GM12892 (cell line): ENCODE results near the gene FAAP20.

ENCODE experiments used
- DNase-seq: peaks from one replicate; pipeline ENCODE4 v3.0.0; 2011; ENCODE audit not compliant: insufficient read length
- FAIRE-seq: peaks from 2 replicates; lab custom pipeline; 2011; peaks lifted over from hg19 to GRCh38; lab: Jason Lieb, UNC
- POLR2A ChIP-seq: IDR thresholded peaks from 2 replicates; pipeline ENCODE4 v1.6.1; 2011; ENCODE audit warnings: low read depth, low read length, control low read depth
- POLR2AphosphoS5 ChIP-seq: IDR thresholded peaks from 2 replicates; pipeline ENCODE4 v1.6.1; 2011; ENCODE audit warnings: low read depth, low read length, control low read depth
- TAF1 ChIP-seq: IDR thresholded peaks from 2 replicates; pipeline ENCODE4 v1.6.1; 2011; ENCODE audit warnings: low read depth, mild to moderate bottlenecking, control low read depth, low read length, borderline replicate concordance

FAAP20 gene

GRCh38 chr1:2197707-2198165 is 3.2 kb upstream of the FAAP20 start:
- TF ChIP-seq POLR2A (no peak), POLR2AphosphoS5 (no peak), TAF1 (no peak)
- DNase-seq (no peak), FAIRE-seq (no peak)

- TF ChIP-seq POLR2A (no peak), TAF1 (no peak), POLR2AphosphoS5 (no peak)
- no peak for DNase-seq
- no peak for FAIRE-seq
Measured at GRCh38 chr1:2196901-2197638, 2.5 kb upstream of the FAAP20 start.

- DNase-seq (no peak), FAIRE-seq (no peak)
- TF ChIP-seq TAF1 (no peak), POLR2A (no peak), POLR2AphosphoS5 (no peak)
Measured at GRCh38 chr1:2195785-2196184, 1.2 kb upstream of the FAAP20 start.

DNA sequence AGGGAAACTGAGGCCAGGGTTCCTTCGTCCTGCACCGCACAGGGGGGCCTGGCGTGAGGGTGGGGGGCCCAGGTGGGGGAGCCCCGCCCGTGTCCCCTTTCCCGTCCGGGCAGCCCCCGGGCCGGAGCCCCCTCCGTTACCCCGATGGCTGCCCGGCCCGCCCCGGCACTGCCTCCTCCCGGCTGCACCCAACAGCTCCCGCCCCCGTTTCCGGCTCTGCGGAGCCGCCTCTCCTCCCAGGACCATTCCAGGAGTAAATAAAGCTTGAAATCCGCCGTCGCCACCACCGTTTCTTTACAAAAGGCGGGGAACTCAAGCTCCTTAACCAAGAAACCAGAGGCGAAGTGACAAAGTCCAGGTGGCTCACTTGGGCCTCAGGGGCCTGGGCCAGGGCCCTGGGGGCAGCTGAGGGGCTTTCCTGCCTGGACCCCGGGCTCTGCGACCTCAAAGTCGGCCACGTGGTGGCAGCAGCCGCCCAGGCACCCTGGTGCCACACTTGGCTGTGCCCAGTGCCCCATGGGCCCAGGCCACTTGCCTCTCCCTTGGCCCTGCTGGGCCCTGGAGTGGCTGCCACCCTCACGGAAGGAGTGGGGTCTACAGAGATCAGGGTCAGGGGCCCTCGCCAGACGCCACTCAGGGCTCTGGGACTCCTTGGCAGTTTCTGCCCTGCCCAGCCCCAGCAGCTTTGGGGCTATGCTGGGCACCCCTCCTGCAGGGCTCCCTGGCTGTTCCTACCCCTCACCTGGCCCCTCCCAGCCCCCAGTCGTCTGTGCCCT is 514 bp upstream of the FAAP20 start:
- FAIRE-seq = peak; percentile 77
- DNase-seq = peak; percentile 98
- TF ChIP-seq POLR2AphosphoS5 (no peak), TAF1 (no peak), POLR2A (no peak)

- FAIRE-seq (no peak), DNase-seq (no peak)
Measured at GRCh38 chr1:2193514-2194281, 874 bp downstream of the FAAP20 start.

DNA sequence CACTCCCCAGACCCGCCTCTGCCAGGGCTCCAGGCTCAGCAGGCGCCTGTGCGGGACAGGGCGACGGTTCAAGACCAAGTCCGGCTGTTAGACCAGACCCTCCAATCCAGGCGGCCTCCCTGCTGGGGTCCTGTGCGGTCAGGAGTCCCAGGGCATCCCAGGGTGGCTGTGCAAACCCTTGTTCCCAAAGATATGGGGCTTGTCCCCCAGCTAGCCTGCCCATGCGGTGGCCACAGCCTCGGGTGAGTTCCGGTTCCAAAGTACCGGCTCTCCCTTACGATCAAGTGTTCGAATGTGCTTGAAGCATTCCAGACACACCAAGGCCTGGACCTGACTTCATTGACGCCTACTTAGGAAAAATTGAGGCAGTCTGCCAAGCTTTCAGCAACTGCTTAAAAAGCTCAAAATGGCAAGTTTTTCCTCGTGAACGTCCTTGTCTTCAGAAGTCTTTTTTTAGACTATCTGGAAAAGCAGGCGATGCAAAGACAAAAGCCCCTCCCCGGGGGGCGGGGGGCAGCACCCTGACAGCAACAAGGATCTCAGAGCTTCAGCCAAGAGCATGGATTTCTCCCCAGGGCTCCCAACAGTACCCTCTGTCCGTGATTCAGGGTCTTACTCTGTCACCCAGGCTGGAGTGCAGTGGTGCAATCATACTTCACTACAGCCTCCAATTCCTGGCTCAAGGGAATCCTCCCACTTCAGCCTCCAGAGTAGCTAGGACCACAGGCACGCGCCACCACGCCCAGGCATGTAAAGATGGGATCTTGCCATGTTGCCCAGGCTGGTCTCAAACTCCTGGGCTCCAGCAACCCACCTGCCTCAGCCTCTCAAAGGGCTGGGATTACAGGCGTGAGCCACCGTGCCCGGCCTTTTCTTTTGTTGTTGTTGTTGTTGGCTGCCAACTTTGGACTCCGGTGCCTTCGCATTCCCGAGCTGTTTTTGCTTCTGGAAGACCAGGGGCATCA is 2.3 kb downstream of the FAAP20 start:
- FAIRE-seq = no peak
- TF ChIP-seq POLR2AphosphoS5 (no peak), TAF1 (no peak), POLR2A (no peak)

More at GRCh38 chr1:2193514-2194281, 874 bp downstream of the FAAP20 start:
- TF ChIP-seq TAF1 (no peak), POLR2A (no peak)

DNA sequence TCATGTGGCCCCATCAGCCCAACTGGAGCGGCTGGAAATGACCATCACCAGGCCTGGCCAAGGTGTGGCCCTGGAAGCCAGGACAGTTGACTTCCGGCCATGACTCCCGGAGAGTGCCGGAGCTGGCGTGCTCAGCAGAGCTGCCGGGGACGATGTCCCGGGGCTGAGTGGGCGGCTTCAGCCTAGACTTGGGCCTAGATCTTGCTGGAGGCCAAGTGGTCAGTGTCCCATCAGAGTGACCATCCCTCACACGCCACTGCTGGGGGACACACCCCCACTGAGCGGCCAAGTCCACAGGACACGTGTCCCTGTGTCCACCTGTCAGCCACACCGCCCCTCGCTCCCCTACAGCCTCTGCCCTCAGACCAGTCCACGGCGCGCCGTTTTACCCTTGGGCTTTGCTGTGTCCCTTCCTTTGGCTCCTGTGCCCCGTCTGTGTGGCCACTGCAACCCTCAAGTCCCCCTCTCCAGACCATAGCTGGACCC is 4.0 kb downstream of the FAAP20 start:
- no peak for DNase-seq
- FAIRE-seq = no peak
- TF ChIP-seq POLR2AphosphoS5 = no peak
- TF ChIP-seq POLR2A = no peak
- no peak for TF ChIP-seq TAF1

More for the DNA sequence above, 2.3 kb downstream of the FAAP20 start:
- no peak for DNase-seq

DNA sequence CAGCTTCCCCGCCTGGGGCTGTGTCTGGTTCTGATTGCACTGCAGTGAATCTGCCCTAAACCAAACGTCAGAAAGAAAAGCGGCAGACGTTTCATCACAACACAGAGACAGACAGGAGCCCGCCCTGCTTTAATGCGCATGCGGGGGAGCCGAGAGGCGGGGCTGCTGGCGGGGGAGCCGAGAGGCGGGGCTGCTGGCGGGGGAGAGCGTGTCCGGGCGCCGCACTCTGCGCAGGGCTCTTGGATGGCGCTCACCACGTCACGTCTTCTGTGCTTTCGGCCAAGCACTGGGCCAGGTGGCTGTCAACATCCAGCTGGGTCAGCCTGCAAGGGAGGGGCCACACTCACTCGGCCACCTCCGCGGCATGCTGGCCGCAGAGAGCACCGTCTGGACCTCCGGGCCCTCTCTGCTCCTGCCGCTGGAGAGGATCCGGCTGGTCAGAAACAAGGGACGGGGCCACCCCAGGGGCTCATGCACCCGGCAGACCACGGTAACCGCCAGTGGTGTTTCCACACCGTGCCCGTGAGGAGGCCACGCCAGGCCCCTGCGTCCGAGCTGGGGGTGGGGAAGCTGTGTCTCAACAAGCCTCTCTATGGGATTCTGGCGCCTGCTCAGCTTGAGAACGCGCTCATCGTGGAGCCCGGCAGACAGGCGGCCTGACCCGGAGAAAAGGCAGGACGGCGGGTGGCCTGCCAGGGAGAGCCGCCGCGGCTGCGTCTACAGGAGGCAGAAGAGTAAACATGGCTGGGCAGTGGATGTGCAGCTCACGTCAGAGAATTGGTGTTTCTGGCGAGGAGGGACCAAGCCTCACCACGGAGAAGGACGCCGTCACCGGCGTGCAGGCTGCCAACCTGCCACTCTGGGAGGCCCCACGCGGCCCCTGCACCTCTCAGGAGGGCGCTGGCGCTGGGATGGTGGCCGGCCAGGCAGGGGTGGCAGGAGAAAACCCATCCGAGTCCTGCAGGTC is 4.8 kb downstream of the FAAP20 start:
- FAIRE-seq = no peak
- DNase-seq = no peak
- no peak for TF ChIP-seq POLR2AphosphoS5
- TF ChIP-seq TAF1 = no peak

DNA sequence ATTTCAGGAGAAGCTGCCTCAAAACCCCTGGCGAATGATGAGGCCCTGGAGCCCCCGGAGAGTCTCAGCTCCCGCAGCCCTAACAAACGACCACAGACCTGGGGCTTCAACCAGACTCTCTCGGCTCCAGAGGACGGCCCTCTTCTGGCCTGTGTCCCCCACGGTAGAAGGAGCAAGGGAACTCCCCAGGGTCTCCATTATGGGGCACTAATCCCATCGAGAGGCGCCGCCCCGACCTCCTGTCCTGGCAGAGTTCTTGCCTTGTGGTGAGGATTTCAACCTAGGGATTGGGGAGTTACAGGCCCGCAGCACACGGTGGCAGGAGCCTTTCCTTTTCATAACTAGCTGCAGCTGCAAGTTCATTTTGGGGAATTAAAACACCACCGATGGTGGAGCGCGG is 6.2 kb downstream of the FAAP20 start:
- no peak for TF ChIP-seq TAF1
- TF ChIP-seq POLR2A = no peak
- TF ChIP-seq POLR2AphosphoS5 = no peak
- DNase-seq (no peak), FAIRE-seq (no peak)

GRCh38 chr1:2187619-2188018 is 7.0 kb downstream of the FAAP20 start:
- DNase-seq (no peak), FAIRE-seq (no peak)
- TF ChIP-seq TAF1 = no peak
- TF ChIP-seq POLR2AphosphoS5 = no peak
- no peak for TF ChIP-seq POLR2A

DNA sequence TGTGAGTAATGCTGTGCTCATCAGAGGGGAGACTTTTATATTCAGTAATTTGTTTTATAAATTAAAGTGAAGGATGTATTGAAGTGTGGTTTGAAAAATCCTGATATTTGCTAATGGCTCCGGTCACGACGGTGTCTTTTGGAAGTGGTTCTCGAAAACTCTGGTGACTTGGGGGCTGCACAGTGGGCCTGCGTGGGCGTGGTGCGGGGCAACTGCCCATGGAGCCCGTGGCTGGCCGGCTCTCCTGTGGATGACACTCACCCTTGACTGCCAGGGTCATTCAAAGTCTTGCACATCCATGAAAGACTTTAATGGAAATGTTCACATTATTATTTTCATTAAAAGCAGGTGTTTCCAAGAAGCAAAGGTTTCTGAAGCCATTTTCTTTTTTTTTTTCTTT is 7.7 kb downstream of the FAAP20 start:
- FAIRE-seq (no peak), DNase-seq (no peak)
- no peak for TF ChIP-seq POLR2A
